Muscle of leg (tissue), 11 donors: ENCODE results near the gene POU3F3. TPM values are rescaled to one million over a fixed set of nuclear protein-coding genes. Genes with fewer than 3 reads are reported as not detected.

Experiments
- DNase-seq: peaks from one replicate; pipeline ENCODE4 v3.0.0; 2013
- H3K27ac ChIP-seq: one replicate; pipeline ENCODE4 v1.5.1; 2013; ENCODE audit warnings: mild to moderate bottlenecking, low read length, control low read depth
- H3K27me3 ChIP-seq: one replicate; pipeline ENCODE4 v1.6.1; 2013; ENCODE audit warnings: low read length; ENCODE audit not compliant: control insufficient read depth, insufficient read depth
- H3K36me3 ChIP-seq: one replicate; pipeline ENCODE4 v1.6.1; 2013; ENCODE audit warnings: low read length; ENCODE audit not compliant: control insufficient read depth, insufficient read depth
- H3K4me1 ChIP-seq: one replicate; pipeline ENCODE4 v1.6.1; 2013; ENCODE audit warnings: low read length; ENCODE audit not compliant: control insufficient read depth, insufficient read depth
- H3K4me3 ChIP-seq: one replicate; pipeline ENCODE4 v1.5.1; 2013; ENCODE audit warnings: low read length, control low read depth
- H3K9me3 ChIP-seq: replicated peaks from 2 replicates; pipeline ENCODE4 v1.6.1; 2013; ENCODE audit warnings: low read depth, low read length; ENCODE audit not compliant: control insufficient read depth
- WGBS: methylation state at CpG from one replicate; pipeline ENCODE4 v1.1.5; 2013; ENCODE audit warnings: missing lambda C conversion rate; ENCODE audit not compliant: insufficient coverage; 5-methylcytosine and 5-hydroxymethylcytosine counted together
- polyA plus RNA-seq, 8 donors: library from polyadenylated mRNA; unstranded; fragments of 120-200 nt; gene quantifications; one replicate each; pipeline versions ENCODE4 v1.2.1 to v1.2.3, GENCODE V29; 2013; ENCODE audit warnings: inconsistent platforms in 1 of 8, low replicate concordance in 1 of 8; ENCODE audit not compliant: insufficient read length in 8 of 8, insufficient read depth in 1 of 8
- total RNA-seq: library from RNA; stranded (reverse); fragments of 120-200 nt; gene quantifications from one replicate; pipeline ENCODE4 v1.2.4, GENCODE V29; 2013

The POU3F3 gene
- total and polyA plus RNA-seq, 9 donors = 0.05 to 0.14 (median 0.13) TPM; not detected in 4

GRCh38 chr2:104861351-104862057, 7.6 kb downstream of the POU3F3 start:
- H3K36me3 ChIP-seq = no peaks in the 10 kb centered on the region
- no peak overlapping the region for H3K4me3 ChIP-seq
- H3K27ac ChIP-seq = no peak overlapping the region
- peaks cover 80% of the 10 kb centered on the region for H3K27me3 ChIP-seq
- 2% methylated on average over 9 of the region's 11 CpGs for WGBS
- peaks cover 14% of the 10 kb centered on the region for H3K4me1 ChIP-seq
- no peak for DNase-seq
- no peaks in the 10 kb centered on the region for H3K9me3 ChIP-seq

- Histone ChIP-seq H3K4me3 (peak overlapping the region; percentile 10), H3K4me1 (peaks cover 8% of the 10 kb centered on the region)
- WGBS = under 1% methylated on average over 46 of the region's 60 CpGs
Measured at GRCh38 chr2:104862058-104862941, 8.4 kb downstream of the POU3F3 start.

GRCh38 chr2:104863146-104863467, 9.2 kb downstream of the POU3F3 start:
- Histone ChIP-seq H3K4me1 (peaks cover 6% of the 10 kb centered on the region), H3K27ac (no peak overlapping the region), H3K36me3 (no peaks in the 10 kb centered on the region), H3K9me3 (no peaks in the 10 kb centered on the region), H3K4me3 (no peak overlapping the region), H3K27me3 (peaks cover 80% of the 10 kb centered on the region)
- no peak for DNase-seq
- 9% methylated on average over 8 of the region's 8 CpGs for WGBS

More at GRCh38 chr2:104862058-104862941, 8.4 kb downstream of the POU3F3 start:
- peak; percentile 54 for DNase-seq
- H3K36me3 ChIP-seq = no peaks in the 10 kb centered on the region
- peaks cover 80% of the 10 kb centered on the region for H3K27me3 ChIP-seq
- no peak overlapping the region for H3K27ac ChIP-seq
- H3K9me3 ChIP-seq = no peaks in the 10 kb centered on the region

- H3K27me3 ChIP-seq = peaks cover 85% of the 10 kb centered on the region
- 2% methylated on average over 60 of the region's 60 CpGs for WGBS
- H3K4me1 ChIP-seq = peaks cover 6% of the 10 kb centered on the region
- H3K4me3 ChIP-seq = no peak overlapping the region
- DNase-seq = no peak
- no peak overlapping the region for H3K27ac ChIP-seq
- no peaks in the 10 kb centered on the region for H3K9me3 ChIP-seq
- no peaks in the 10 kb centered on the region for H3K36me3 ChIP-seq
Measured at GRCh38 chr2:104863468-104864279, 9.8 kb downstream of the POU3F3 start.

- H3K36me3 ChIP-seq = no peaks in the 10 kb centered on the region
- no peak overlapping the region for H3K4me3 ChIP-seq
- no peaks in the 10 kb centered on the region for H3K9me3 ChIP-seq
- 6% methylated on average over 2 of the region's 14 CpGs for WGBS
- H3K27ac ChIP-seq = no peak overlapping the region
- peaks cover 6% of the 10 kb centered on the region for H3K4me1 ChIP-seq
- no peak for DNase-seq
- H3K27me3 ChIP-seq = peaks cover 89% of the 10 kb centered on the region
Measured at GRCh38 chr2:104864280-104865095, 10.6 kb downstream of the POU3F3 start.

GRCh38 chr2:104865096-104865470, 11.2 kb downstream of the POU3F3 start:
- no peak overlapping the region for H3K4me3 ChIP-seq
- H3K27ac ChIP-seq = no peak overlapping the region
- no peaks in the 10 kb centered on the region for H3K36me3 ChIP-seq
- H3K4me1 ChIP-seq = peaks cover 6% of the 10 kb centered on the region
- peaks cover 91% of the 10 kb centered on the region for H3K27me3 ChIP-seq
- H3K9me3 ChIP-seq = no peaks in the 10 kb centered on the region
- WGBS = no CpG with 5 or more reads among the region's 2 CpGs
- no peak for DNase-seq

GRCh38 chr2:104866122-104866864, 12.4 kb downstream of the POU3F3 start:
- no peak for DNase-seq
- H3K27me3 ChIP-seq = peaks cover 94% of the 10 kb centered on the region
- WGBS = 6% methylated on average over 5 of the region's 11 CpGs

GRCh38 chr2:104866883-104867812, 13.2 kb downstream of the POU3F3 start:
- peaks cover 2% of the 10 kb centered on the region for H3K4me1 ChIP-seq
- WGBS = 1% methylated on average over 42 of the region's 51 CpGs
- H3K4me3 ChIP-seq = no peak overlapping the region
- peaks cover 94% of the 10 kb centered on the region for H3K27me3 ChIP-seq
- H3K36me3 ChIP-seq = no peaks in the 10 kb centered on the region
- no peak for DNase-seq
- no peaks in the 10 kb centered on the region for H3K9me3 ChIP-seq
- no peak overlapping the region for H3K27ac ChIP-seq

More at GRCh38 chr2:104866122-104866864, 12.4 kb downstream of the POU3F3 start:
- no peaks in the 10 kb centered on the region for H3K9me3 ChIP-seq
- no peak overlapping the region for H3K27ac ChIP-seq
- H3K4me3 ChIP-seq = no peak overlapping the region
- H3K36me3 ChIP-seq = no peaks in the 10 kb centered on the region
- H3K4me1 ChIP-seq = peaks cover 6% of the 10 kb centered on the region
